Measurements from ENCODE around the gene INTS1.

Gene INTS1

GRCh38 chr7:1535701-1536454 lies 31.7 kb upstream of the INTS1 start:
- no peaks in the 10 kb centered on the region for H3K27me3 Mint-ChIP-seq
- peaks cover 2% of the 10 kb centered on the region for H3K36me3 Mint-ChIP-seq
- no peak overlapping the region for H3K27ac Mint-ChIP-seq
- H3K4me3 Mint-ChIP-seq, result no peak overlapping the region
- peaks cover 21% of the 10 kb centered on the region for H3K4me1 Mint-ChIP-seq
- no peaks in the 10 kb centered on the region for H3K9me3 Mint-ChIP-seq

- Mint-ChIP-seq H3K27ac (no peak overlapping the region), H3K27me3 (no peaks in the 10 kb centered on the region), H3K9me3 (no peaks in the 10 kb centered on the region), H3K36me3 (peaks cover 2% of the 10 kb centered on the region), H3K4me3 (no peak overlapping the region), H3K4me1 (peaks cover 22% of the 10 kb centered on the region)
Observed at GRCh38 chr7:1535100-1535458, 30.9 kb upstream of the INTS1 start.

- H3K9me3 Mint-ChIP-seq, result no peaks in the 10 kb centered on the region
- peaks cover 2% of the 10 kb centered on the region for H3K36me3 Mint-ChIP-seq
- H3K4me1 Mint-ChIP-seq, result peaks cover 24% of the 10 kb centered on the region
- H3K27ac Mint-ChIP-seq, result peak overlapping the region; percentile 8
- no peaks in the 10 kb centered on the region for H3K27me3 Mint-ChIP-seq
- H3K4me3 Mint-ChIP-seq, result peak overlapping the region; percentile 33
Observed at GRCh38 chr7:1534330-1535099, 30.3 kb upstream of the INTS1 start.

GRCh38 chr7:1533547-1534329 lies 29.5 kb upstream of the INTS1 start:
- H3K27ac Mint-ChIP-seq, result peak overlapping the region; percentile 96

GRCh38 chr7:1533255-1533546 lies 29.0 kb upstream of the INTS1 start:
- peak overlapping the region; percentile 91 for H3K4me3 Mint-ChIP-seq
- no peaks in the 10 kb centered on the region for H3K27me3 Mint-ChIP-seq
- no peaks in the 10 kb centered on the region for H3K9me3 Mint-ChIP-seq
- H3K36me3 Mint-ChIP-seq, result peaks cover 2% of the 10 kb centered on the region
- H3K27ac Mint-ChIP-seq, result peak overlapping the region; percentile 96
- H3K4me1 Mint-ChIP-seq, result peaks cover 24% of the 10 kb centered on the region

More at GRCh38 chr7:1533547-1534329, 29.5 kb upstream of the INTS1 start:
- H3K4me1 Mint-ChIP-seq, result peaks cover 24% of the 10 kb centered on the region
- peak overlapping the region; percentile 91 for H3K4me3 Mint-ChIP-seq
- H3K9me3 Mint-ChIP-seq, result no peaks in the 10 kb centered on the region
- no peaks in the 10 kb centered on the region for H3K27me3 Mint-ChIP-seq
- peaks cover 2% of the 10 kb centered on the region for H3K36me3 Mint-ChIP-seq

- peaks cover 2% of the 10 kb centered on the region for H3K36me3 Mint-ChIP-seq
- no peaks in the 10 kb centered on the region for H3K27me3 Mint-ChIP-seq
- peak overlapping the region; percentile 91 for H3K4me3 Mint-ChIP-seq
- H3K9me3 Mint-ChIP-seq, result no peaks in the 10 kb centered on the region
- H3K27ac Mint-ChIP-seq, result peak overlapping the region; percentile 96
- peaks cover 24% of the 10 kb centered on the region for H3K4me1 Mint-ChIP-seq
Observed at GRCh38 chr7:1532456-1533254, 28.5 kb upstream of the INTS1 start.

GRCh38 chr7:1531979-1532455 lies 27.8 kb upstream of the INTS1 start:
- H3K4me1 Mint-ChIP-seq, result peaks cover 24% of the 10 kb centered on the region
- H3K4me3 Mint-ChIP-seq, result peak overlapping the region; percentile 91
- H3K36me3 Mint-ChIP-seq, result peaks cover 2% of the 10 kb centered on the region
- H3K27me3 Mint-ChIP-seq, result no peaks in the 10 kb centered on the region
- H3K27ac Mint-ChIP-seq, result peak overlapping the region; percentile 96
- H3K9me3 Mint-ChIP-seq, result no peaks in the 10 kb centered on the region

- H3K4me1 Mint-ChIP-seq, result peaks cover 22% of the 10 kb centered on the region
- H3K27me3 Mint-ChIP-seq, result no peaks in the 10 kb centered on the region
- peak overlapping the region; percentile 96 for H3K27ac Mint-ChIP-seq
- no peaks in the 10 kb centered on the region for H3K9me3 Mint-ChIP-seq
- peak overlapping the region; percentile 91 for H3K4me3 Mint-ChIP-seq
- H3K36me3 Mint-ChIP-seq, result peaks cover under 1% of the 10 kb centered on the region
Observed at GRCh38 chr7:1531263-1531978, 27.2 kb upstream of the INTS1 start.

GRCh38 chr7:1530946-1531262 lies 26.7 kb upstream of the INTS1 start:
- Mint-ChIP-seq H3K4me3 (no peak overlapping the region), H3K27me3 (no peaks in the 10 kb centered on the region), H3K9me3 (no peaks in the 10 kb centered on the region), H3K27ac (no peak overlapping the region), H3K36me3 (no peaks in the 10 kb centered on the region), H3K4me1 (peaks cover 21% of the 10 kb centered on the region)

- Mint-ChIP-seq H3K27me3 (no peaks in the 10 kb centered on the region), H3K27ac (peak overlapping the region; percentile 51), H3K36me3 (no peaks in the 10 kb centered on the region), H3K4me3 (peak overlapping the region; percentile 70), H3K4me1 (peaks cover 21% of the 10 kb centered on the region), H3K9me3 (no peaks in the 10 kb centered on the region)
Observed at GRCh38 chr7:1529383-1530116, 25.4 kb upstream of the INTS1 start.

GRCh38 chr7:1526271-1526754 lies 22.1 kb upstream of the INTS1 start:
- peaks cover 10% of the 10 kb centered on the region for H3K4me1 Mint-ChIP-seq
- H3K4me3 Mint-ChIP-seq, result no peak overlapping the region
- no peak overlapping the region for H3K27ac Mint-ChIP-seq
- H3K36me3 Mint-ChIP-seq, result no peaks in the 10 kb centered on the region
- no peaks in the 10 kb centered on the region for H3K27me3 Mint-ChIP-seq
- no peaks in the 10 kb centered on the region for H3K9me3 Mint-ChIP-seq

- H3K36me3 Mint-ChIP-seq, result no peaks in the 10 kb centered on the region
- no peak overlapping the region for H3K4me3 Mint-ChIP-seq
- H3K27me3 Mint-ChIP-seq, result no peaks in the 10 kb centered on the region
- H3K9me3 Mint-ChIP-seq, result no peaks in the 10 kb centered on the region
- peaks cover 12% of the 10 kb centered on the region for H3K4me1 Mint-ChIP-seq
- no peak overlapping the region for H3K27ac Mint-ChIP-seq
Observed at GRCh38 chr7:1525409-1525808, 21.2 kb upstream of the INTS1 start.

- Mint-ChIP-seq H3K27ac (no peak overlapping the region), H3K4me1 (peaks cover 8% of the 10 kb centered on the region), H3K9me3 (peaks cover 4% of the 10 kb centered on the region), H3K27me3 (no peaks in the 10 kb centered on the region), H3K4me3 (no peak overlapping the region), H3K36me3 (peaks cover 6% of the 10 kb centered on the region)
Observed at GRCh38 chr7:1523844-1524243, 19.7 kb upstream of the INTS1 start.

GRCh38 chr7:1523208-1523607 lies 19.0 kb upstream of the INTS1 start:
- H3K27ac Mint-ChIP-seq, result no peak overlapping the region

More at GRCh38 chr7:1523208-1523607, 19.0 kb upstream of the INTS1 start:
- peaks cover 6% of the 10 kb centered on the region for H3K36me3 Mint-ChIP-seq
- H3K4me3 Mint-ChIP-seq, result no peak overlapping the region
- H3K9me3 Mint-ChIP-seq, result peaks cover 4% of the 10 kb centered on the region
- H3K4me1 Mint-ChIP-seq, result peaks cover 8% of the 10 kb centered on the region
- H3K27me3 Mint-ChIP-seq, result no peaks in the 10 kb centered on the region
